ENCODE data around the gene SMCO2. TPM values are rescaled to one million over a fixed set of nuclear protein-coding genes. Genes with fewer than 3 reads are reported as not detected.

SMCO2 gene
- not detected for total RNA-seq (2021; fragmentation: NEBNext Ultra II Directional; extraction: Animal tissue kit (Norgen Biotek cat#: 25700))
- long read RNA-seq, result 0 reads

DNA sequence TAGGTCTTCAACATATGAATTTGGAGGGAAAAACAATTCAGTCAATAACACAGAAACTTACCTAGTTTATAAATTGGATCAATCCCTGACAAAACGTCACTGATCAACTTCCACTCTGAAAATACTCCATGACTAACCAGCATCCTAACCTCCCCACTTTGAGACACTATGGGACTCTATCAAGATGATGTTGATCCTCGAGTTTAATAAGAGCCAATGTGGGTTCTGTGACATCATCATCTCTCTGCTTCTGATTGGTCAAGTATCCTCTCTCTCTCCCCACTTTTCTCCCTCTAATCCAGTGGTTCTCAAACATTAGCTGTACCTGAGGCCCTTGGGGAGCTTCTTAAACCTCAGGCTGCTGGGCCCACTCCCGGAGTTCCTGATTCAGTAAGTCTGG lies at the start of gene SMCO2:
SMCO2 (plus strand) TSS at position 301 of the 400 bp plus-strand sequence. CDS start 23,896 bp downstream, outside the sequence.
- DNase-seq, result no peak
- Mint-ChIP-seq H3K4me3 (no peak within 1 kb of the TSS), H3K9me3 (peaks cover 6% of the 10 kb centered on the region; the same call in 1 of the 2 replicates), H3K27ac (no peak within 1 kb of the TSS), H3K27me3 (ENCODE audit: insufficient read depth) (peaks cover 2% of the 10 kb centered on the region; the same call in 1 of the 2 replicates), H3K36me3 (ENCODE audit: low read depth) (no peaks in the 10 kb centered on the region; the same call in 1 of the 2 replicates), H3K4me1 (ENCODE audit: low read depth) (no peaks in the 10 kb centered on the region)
- TF ChIP-seq, protein P1, sequence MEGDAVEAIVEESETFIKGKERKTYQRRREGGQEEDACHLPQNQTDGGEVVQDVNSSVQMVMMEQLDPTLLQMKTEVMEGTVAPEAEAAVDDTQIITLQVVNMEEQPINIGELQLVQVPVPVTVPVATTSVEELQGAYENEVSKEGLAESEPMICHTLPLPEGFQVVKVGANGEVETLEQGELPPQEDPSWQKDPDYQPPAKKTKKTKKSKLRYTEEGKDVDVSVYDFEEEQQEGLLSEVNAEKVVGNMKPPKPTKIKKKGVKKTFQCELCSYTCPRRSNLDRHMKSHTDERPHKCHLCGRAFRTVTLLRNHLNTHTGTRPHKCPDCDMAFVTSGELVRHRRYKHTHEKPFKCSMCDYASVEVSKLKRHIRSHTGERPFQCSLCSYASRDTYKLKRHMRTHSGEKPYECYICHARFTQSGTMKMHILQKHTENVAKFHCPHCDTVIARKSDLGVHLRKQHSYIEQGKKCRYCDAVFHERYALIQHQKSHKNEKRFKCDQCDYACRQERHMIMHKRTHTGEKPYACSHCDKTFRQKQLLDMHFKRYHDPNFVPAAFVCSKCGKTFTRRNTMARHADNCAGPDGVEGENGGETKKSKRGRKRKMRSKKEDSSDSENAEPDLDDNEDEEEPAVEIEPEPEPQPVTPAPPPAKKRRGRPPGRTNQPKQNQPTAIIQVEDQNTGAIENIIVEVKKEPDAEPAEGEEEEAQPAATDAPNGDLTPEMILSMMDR (IDR thresholded peaks at IDR 0.05), result no peak

GRCh38 chr12:27398466-27398865 lies 48.1 kb upstream of the SMCO2 start:
- no peak for DNase-seq
- peaks cover 7% of the 10 kb centered on the region for H3K36me3 Mint-ChIP-seq (ENCODE audit: low read depth)

DNA sequence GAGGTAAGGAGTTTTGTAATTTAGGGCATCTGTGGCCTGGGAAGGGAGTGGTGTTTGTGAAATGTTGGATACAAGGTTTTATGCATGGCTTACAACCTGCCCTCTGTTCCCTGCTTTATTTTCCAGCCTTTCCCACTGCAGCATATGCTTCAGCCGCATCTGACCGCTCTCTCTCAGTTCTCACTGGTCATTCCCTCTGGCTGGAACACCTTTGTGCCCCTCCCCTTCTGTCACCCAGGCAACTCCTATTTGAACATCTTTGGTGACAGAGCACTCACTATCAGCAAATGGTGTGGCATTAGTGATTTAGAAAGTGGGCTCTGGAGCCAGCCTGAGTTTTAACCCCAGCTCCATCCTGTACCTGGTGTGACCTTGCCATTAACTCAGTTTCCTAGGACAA lies 47.5 kb upstream of the SMCO2 start:
- Mint-ChIP-seq H3K4me3 (no peak overlapping the region), H3K27ac (no peak overlapping the region)

More at GRCh38 chr12:27398466-27398865, 48.1 kb upstream of the SMCO2 start:
- H3K4me1 Mint-ChIP-seq (ENCODE audit: low read depth), result no peaks in the 10 kb centered on the region
- no peaks in the 10 kb centered on the region for H3K27me3 Mint-ChIP-seq (ENCODE audit: insufficient read depth)
- no peaks in the 10 kb centered on the region for H3K9me3 Mint-ChIP-seq
- H3K4me3 Mint-ChIP-seq, result no peak overlapping the region
- H3K27ac Mint-ChIP-seq, result no peak overlapping the region
- TF ChIP-seq, protein P1 (IDR thresholded peaks at IDR 0.05), result no peak

DNA sequence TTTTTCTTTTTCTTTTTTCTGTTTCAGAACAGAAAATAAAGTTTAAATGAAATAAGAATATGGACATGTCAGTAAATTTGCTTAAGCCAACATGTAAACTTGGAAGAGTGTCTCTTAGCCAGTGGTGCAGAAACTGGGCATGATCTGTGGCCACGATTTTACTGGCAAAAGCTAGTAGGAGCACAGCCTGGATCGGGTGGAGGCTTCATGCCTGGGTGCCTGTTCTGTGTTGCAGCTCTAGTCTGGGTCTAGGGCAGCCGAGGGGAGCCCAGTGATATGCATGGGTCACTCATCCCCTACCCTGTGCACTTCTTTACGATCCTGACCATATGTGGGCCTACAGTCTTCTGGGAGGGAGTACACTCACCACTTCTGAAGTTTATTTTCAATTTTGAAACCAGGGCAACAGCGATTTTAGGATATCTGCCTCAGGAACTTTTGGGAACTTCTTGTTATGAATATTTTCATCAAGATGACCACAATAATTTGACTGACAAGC lies 45.6 kb upstream of the SMCO2 start:
- H3K4me1 Mint-ChIP-seq (ENCODE audit: low read depth), result no peaks in the 10 kb centered on the region
- H3K4me3 Mint-ChIP-seq, result no peak overlapping the region
- TF ChIP-seq, protein P1 (IDR thresholded peaks at IDR 0.05), result no peak
- no peak overlapping the region; the same call in 1 of the 2 replicates for H3K27ac Mint-ChIP-seq
- no peaks in the 10 kb centered on the region for H3K9me3 Mint-ChIP-seq
- DNase-seq, result no peak
- no peaks in the 10 kb centered on the region for H3K27me3 Mint-ChIP-seq (ENCODE audit: insufficient read depth)
- H3K36me3 Mint-ChIP-seq (ENCODE audit: low read depth), result peaks cover 22% of the 10 kb centered on the region

More for the DNA sequence above, 47.5 kb upstream of the SMCO2 start:
- Mint-ChIP-seq H3K36me3 (ENCODE audit: low read depth) (peaks cover 7% of the 10 kb centered on the region), H3K27me3 (ENCODE audit: insufficient read depth) (no peaks in the 10 kb centered on the region), H3K4me1 (ENCODE audit: low read depth) (no peaks in the 10 kb centered on the region), H3K9me3 (no peaks in the 10 kb centered on the region)
- TF ChIP-seq, protein P1 (IDR thresholded peaks at IDR 0.05), result no peak
- DNase-seq, result no peak

DNA sequence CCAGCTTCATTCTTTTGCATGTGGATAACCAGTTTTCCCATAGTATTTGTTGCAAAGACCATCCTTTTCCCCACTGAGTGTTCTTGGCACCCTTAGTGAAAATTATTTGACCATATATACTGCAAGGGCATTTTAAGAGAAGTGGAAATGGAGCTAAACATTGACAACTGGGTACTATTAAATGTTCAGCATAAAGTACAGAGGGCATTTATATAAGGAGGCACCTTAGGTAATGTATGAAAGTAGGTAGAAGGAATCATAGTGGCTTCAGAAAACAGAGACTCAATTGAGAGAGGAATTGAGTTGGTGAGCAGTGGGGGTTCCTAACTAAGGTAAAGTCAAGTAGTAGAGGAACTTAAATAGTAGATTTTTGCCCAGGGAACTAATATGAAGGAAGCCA lies 34.5 kb upstream of the SMCO2 start:
- H3K9me3 Mint-ChIP-seq, result no peaks in the 10 kb centered on the region; the same call in 1 of the 2 replicates
- H3K27ac Mint-ChIP-seq, result no peak overlapping the region
- TF ChIP-seq, protein P1 (IDR thresholded peaks at IDR 0.05), result no peak
- H3K4me1 Mint-ChIP-seq (ENCODE audit: low read depth), result no peaks in the 10 kb centered on the region
- no peak overlapping the region for H3K4me3 Mint-ChIP-seq
- no peak for DNase-seq
- H3K36me3 Mint-ChIP-seq (ENCODE audit: low read depth), result peaks cover 18% of the 10 kb centered on the region
- no peaks in the 10 kb centered on the region for H3K27me3 Mint-ChIP-seq (ENCODE audit: insufficient read depth)

All from HFFc6 (cell line).